Gastrocnemius medialis (tissue), 4 donors: ENCODE results near the gene SFT2D1.

ENCODE experiments used
- POLR2A ChIP-seq, 2 donors: fragments of 450-650 bp; IDR thresholded peaks; one replicate each; pipeline ENCODE4 v1.6.1; 2017; ENCODE audit warnings: antibody characterized with exemption in 2 of 2, mild to moderate bottlenecking in 2 of 2, moderate library complexity in 2 of 2
- TF ChIP-seq, protein P1 (sequence below), 5 experiments: fragments of 450-650 bp in 3 of 5; fragments of 200-600 bp in 2 of 5; sonication (generic) in 2 of 5; IDR thresholded peaks in 4 of 5; conservative IDR thresholded peaks in 1 of 5; 1 replicate in 4 of 5; 2 replicates in 1 of 5; pipeline ENCODE4 v1.5.1; 2016 to 2019; ENCODE audit warnings: antibody characterized with exemption in 5 of 5, mild to moderate bottlenecking in 3 of 5, moderate library complexity in 3 of 5

DNA sequence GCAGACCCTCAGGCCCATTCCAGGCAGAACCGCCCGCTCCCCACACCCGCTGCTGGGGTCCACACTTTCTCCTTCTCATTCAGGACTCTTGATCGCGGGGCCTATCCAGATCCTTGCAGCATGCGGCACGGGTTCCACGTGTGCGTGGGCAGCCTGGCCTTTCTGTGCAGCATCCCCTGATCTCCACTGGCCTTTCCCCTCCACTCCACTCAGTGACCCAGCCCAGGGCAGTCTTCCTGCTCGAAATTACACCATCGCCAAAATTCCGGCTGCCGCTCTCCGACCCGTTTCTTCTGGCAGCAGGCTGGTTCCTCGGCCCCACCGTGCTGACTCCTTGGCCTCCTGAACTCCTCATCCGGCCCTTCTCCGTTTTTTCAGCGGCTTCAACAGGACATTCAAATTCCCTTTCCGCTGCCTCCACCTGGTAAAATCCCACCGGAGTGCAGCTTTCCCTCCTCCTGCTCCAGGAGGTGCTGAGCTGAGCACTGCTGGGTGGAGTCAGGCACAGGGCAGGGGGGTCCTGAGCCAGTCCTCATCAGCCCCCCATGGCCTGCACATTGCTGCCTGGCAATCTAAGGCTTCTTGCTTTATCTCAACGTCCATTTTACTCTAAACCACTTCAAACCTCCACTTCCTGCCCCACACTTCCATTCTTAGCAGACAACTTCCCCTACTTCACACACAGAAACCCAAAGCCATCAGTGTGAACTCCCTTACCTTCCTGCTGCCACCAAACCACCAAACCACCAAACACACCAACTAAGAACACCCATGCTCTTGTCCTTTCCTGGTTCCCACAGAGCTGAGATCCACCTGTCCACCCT, 9.0 kb downstream of the SFT2D1 start:
- TF ChIP-seq, protein P1, sequence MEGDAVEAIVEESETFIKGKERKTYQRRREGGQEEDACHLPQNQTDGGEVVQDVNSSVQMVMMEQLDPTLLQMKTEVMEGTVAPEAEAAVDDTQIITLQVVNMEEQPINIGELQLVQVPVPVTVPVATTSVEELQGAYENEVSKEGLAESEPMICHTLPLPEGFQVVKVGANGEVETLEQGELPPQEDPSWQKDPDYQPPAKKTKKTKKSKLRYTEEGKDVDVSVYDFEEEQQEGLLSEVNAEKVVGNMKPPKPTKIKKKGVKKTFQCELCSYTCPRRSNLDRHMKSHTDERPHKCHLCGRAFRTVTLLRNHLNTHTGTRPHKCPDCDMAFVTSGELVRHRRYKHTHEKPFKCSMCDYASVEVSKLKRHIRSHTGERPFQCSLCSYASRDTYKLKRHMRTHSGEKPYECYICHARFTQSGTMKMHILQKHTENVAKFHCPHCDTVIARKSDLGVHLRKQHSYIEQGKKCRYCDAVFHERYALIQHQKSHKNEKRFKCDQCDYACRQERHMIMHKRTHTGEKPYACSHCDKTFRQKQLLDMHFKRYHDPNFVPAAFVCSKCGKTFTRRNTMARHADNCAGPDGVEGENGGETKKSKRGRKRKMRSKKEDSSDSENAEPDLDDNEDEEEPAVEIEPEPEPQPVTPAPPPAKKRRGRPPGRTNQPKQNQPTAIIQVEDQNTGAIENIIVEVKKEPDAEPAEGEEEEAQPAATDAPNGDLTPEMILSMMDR (IDR thresholded peaks at IDR 0.05 in 4 of 5, conservative IDR thresholded peaks at IDR 0.05 in 1 of 5), result no peak
- TF ChIP-seq POLR2A (IDR thresholded peaks at IDR 0.05), result no peak
